GM18508 (cell line): ENCODE data around the gene PRPF19.
"Not testable (repeated sequence)": the region's sequence is repeated elsewhere in the genome, so short reads cannot be mapped to it uniquely, and the experiment has no call there.

Source experiments
- ATAC-seq: cut with Tn5 transposase; IDR thresholded peaks from one replicate; pipeline ENCODE4 v1.9.1; 2021; ENCODE audit warnings: moderate number of reproducible peaks; ENCODE audit not compliant: insufficient read depth, unreplicated experiment

PRPF19 gene

DNA sequence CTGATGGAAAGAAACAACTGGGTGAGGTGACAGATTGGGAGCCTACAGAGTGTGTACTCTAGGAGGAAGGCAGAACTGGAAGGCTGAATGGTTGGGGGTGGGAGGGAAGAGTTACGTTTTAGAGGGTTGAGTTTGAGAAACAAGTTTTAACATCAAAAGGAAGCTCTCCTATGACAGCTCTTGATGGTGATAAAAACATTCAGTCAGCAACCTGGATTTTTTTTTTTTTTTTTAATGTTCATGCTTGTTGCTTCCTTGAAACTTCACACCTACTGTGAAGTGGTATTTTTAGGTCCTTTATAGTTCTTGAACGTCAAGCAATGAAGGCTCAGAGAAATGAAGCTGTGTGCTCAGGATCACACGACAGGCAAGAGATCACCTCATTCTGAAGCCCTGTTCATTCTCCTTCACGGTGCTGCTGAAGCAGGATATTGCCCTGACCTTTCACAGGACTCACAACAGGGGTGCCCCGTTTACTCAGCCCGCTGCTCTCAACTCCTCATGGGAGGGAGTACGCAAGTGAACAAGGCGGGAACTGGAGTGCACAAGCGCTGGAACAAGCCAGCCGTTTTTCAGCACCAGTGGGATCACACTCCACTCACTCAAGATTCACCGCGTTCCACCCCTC, 6.0 kb upstream of the PRPF19 start:
- ATAC-seq, result no peak

DNA sequence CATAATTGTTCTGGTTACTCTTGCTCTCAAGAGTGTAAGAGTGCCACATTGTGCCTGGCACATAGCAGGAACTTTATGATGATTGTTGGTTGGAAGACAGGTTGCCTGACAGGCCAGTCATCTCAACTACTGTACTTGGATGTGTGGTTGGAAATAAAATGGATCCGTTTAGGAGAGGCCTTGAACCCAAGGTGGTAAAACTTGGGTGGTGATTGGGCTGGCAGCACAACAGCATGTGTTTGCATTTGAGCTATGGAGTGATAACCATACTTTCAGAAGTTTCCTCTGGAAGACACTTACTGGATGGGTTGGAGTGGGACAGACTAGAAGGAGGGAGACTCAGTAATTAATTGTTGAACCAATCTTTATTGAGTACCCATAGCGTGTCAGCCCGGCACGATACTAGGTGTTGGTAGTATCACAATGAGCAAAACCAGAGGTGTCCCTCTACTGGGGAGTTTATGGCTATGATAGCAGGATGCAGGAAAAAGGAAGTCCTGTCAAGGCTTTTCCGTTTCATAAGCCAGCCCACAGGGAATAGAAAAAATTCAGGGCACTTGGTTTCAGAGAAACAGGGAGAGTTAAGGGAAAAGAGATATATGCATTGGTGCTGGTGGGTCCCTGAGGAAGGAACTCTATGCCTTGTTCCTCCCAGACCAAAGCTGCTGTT, 4.5 kb upstream of the PRPF19 start:
- no peak for ATAC-seq

DNA sequence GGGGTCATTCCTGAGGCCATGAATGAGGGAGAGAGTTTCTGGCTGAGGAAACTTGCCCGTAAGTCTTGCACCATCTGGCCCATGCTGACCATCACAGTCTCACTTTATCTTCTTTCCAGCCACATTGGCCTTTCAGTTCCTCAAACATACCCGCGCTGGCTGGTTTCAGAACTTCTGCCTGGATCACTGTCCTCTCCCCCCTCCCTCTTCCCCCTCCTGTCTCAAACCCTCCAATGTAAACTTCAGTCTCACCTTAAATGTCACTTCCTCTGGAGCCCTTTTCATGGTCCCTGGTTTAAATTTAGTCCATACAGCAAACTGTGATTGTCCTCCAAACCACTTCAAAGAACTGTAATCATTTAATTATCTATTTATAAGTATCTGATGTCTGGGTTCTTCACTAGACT, 3.9 kb upstream of the PRPF19 start:
- ATAC-seq, result peak; percentile 27

DNA sequence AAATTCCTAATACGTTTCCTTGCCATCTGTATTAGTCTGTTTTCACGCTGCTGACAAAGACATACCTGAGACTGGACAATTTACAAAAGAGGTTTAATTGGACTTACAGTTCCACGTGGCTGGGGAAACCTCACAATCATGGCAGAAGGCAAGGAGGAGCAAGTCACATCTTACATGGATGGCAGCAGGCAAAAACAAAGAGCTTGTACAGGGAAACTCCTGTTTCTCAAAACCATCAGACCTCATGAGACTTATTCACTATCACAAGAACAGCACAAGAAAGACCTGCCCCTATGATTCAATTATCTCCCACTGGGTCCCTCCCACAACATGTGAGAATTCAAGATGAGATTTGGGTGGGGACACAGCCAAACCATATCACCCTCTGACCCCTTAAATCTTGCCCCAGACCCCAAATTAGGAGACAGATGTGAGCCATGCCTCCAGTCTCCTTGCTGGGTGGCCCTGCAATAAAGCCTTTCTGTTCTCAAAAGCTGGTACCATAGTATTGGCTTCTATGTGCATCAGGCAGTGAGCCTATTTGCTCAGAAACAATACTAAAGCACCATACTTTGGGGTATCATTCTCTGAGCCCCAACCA, 3.4 kb upstream of the PRPF19 start:
- ATAC-seq, result not testable (repeated sequence)

DNA sequence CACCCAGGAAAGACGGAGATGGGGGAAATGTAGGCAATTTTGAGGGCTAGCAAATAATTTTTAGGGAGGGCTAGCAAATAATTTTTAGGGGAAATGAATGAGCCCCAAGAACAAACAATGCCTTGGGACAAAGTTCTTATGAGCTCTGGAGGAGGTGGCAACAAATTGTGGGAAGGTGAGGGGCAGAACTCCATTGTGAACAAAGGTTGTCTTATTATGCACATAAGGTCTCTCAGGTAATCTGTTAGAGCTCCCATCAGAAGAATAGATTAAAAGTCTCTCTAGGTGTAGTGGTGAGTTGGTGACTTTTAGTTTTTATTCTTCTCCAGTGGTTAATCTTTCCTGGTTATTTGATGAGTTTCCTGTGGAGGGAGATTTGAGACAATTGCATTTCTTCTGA, 2.4 kb upstream of the PRPF19 start:
- no peak for ATAC-seq

DNA sequence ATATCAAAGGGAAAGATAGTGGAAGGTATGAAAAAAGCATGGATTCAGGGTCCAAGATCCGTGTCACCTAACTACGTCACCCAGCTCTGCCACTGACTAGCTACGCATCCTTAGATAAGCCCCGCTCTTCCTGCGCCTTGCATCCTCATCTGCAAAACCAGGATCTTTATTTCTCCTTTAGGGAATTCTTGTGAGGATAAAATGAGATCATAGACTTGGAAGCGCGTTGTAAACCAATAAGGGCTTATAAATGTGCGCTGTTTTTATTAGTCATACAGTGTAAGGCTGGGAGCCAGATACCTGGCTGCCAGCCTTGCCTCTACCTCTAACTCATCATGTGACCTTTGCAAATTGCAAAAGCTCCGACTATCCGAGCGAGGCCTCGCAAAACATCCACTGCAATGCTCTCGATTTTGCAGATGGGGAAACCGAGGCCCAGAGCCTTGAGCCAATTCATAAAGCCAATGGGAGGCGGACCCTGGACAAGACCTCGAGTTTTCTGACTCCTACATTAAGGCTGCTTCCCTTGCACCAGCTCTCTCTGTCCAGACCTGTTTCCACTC, 753 bp downstream of the PRPF19 start:
- ATAC-seq, result no peak

DNA sequence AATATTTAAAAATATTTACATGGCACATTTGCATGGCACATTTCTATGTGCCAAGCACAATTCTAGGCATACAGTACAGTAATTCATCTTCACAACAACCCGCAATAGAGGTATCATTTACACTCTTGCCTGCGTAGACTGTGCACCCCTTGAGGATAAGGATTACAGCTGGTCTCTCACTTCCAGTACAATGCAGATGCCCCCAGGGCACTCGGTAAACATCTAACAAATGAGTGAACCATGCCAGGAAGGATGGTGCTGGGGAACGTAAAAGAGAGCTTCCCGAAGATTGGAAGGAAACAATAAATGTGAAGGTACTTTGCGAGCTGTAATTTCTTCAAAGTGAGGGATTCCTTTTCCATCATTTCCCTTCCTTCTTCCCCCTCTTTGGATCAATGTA, 1.3 kb downstream of the PRPF19 start:
- no peak for ATAC-seq

DNA sequence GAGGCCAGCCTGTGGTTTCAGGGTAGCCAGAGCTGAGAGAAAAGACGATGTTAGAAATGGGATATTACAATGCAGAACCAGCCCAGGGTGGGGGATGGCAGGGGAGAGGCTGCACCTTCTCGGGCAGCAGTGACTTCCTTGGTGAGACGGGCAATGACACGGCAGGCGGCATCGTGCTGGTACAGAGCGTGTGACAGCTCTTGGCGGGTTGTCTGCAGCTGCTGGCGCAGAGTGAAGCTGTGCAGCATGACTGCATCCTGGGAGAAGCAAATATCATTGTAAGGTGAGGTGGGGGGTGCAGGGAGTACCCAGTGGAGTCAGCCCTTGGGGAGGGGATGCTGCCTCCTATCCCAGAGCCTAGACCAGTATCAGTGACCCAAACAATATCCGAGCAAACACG, 3.8 kb downstream of the PRPF19 start:
- ATAC-seq, result no peak

DNA sequence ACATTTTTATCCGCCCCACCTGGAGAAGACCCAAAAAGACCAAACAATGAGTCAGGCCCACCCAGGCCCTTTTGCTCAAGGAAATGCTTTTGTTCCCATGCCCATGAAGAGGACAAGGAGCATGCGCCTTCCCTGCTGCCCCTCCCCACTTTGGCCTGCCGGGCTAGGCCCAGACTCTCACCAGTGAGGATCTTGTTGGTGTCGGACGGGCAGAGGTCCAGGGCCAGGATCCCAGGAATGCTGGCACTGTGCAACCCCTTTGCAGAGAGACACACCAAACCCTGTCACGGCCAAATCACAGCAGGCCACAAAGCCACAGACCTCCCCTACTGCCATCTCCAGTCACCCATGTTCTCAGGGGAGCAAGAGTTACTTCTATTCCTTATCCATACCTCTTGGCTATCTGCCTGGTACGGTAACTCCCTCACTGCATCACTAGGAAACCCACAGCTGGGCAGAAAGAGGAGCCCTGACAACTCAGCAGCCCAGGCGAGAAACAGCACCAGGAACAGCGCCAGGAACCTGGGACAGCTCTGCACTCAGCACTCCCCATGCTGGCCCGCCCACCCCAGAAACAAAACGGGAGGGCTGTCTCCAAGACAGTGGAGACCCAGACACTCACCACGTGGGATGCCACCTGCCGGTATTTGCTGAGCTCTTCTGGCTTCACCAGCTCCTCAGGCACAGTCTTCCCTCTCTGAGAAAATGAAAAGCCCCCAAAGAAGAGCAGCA, 5.5 kb downstream of the PRPF19 start:
- ATAC-seq, result no peak

DNA sequence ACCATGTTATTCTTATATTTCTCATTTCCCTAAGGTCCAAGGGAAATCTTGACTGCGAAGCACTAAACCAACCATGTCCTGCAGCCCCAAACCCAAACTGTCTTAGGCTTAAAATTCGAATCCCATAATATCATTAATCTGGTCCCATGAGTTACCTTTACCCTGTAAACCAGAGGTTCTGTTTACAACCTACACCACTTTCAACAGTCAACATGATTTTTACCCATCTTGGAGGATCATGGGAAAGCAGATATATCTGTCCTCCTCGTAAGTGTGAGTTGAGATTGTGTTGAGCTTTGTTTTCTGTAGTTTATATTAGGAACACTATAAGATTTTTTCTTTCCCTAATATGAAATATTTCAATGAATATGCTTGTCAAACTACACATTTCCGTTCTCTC, 6.4 kb downstream of the PRPF19 start:
- no peak for ATAC-seq

DNA sequence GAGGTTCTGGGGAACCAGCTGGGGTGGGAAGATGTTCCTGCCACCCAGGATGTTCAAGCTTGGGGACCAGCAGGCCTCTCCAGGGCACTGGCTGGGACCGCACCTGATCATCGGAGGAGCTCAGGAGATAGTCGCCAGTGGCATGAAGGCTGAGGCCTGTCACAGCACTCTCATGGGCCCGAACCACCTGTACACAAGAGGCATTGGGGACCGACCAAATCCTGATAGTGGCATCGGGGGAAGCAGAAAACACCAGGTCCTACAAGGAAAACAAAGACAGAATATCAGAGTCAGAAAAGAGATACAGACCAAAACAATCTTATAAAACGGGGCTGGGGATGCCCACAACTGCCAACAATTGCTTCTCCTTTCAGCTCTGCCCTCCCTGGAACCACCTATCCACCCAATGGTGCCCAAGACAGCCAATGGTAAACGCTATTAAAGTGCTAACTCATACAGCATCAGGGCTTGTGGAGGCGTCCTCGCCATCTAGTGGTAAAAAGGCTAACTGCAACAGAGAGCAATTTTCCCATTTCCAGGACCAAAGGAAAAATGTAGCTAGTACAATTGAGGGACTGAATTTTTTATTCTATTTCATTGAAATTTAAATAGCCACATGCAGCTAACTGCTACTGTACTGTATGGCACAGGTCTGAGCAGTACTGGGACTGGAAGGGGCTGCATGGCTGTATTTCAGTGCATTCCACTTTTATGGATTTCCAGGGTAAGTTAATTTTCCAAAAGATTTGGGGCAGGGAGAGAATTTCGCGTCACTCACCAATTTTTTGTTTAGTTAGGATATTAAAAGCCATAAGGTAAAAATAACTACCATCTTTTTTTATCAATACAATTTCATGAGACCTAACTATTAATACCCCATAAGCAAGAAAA, 7.1 kb downstream of the PRPF19 start:
- ATAC-seq, result no peak

DNA sequence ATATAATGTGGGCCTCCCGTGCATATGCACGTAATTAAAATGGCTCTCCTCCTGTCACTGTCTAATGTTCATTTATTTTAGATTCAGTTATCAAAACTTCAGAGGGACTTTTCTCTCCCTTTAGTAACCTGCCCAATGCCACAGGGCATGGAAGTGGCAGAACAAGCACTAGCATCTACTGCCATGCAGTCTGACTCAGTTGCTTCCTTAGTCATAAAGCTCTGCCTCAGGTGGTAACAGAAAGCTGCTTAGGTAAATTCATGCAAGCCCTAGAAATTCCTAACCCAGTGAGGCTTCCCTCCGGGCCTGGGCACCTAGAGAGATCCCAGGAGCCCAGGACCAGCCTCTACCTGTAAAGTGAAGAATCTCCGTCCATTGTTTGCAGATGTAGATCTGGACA, 8.9 kb downstream of the PRPF19 start:
- ATAC-seq, result no peak

DNA sequence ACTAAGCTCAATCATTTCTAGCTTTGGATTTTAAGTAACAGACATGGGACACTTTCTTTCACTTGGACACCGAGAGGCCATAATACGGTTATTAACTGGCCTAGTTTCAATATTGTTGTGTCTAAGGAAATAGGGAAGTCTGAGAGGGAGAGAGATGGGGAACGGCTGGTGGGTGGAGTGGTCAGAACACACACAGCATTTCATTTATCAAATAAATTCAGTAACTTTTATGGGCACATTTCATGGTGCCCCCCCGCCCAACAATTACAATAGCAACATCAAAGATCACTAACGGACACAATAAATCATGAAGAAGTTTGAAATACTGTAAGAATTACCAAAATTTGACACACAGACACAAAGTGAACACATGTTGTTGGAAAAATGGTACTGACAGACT, 10.7 kb downstream of the PRPF19 start:
- ATAC-seq, result no peak

DNA sequence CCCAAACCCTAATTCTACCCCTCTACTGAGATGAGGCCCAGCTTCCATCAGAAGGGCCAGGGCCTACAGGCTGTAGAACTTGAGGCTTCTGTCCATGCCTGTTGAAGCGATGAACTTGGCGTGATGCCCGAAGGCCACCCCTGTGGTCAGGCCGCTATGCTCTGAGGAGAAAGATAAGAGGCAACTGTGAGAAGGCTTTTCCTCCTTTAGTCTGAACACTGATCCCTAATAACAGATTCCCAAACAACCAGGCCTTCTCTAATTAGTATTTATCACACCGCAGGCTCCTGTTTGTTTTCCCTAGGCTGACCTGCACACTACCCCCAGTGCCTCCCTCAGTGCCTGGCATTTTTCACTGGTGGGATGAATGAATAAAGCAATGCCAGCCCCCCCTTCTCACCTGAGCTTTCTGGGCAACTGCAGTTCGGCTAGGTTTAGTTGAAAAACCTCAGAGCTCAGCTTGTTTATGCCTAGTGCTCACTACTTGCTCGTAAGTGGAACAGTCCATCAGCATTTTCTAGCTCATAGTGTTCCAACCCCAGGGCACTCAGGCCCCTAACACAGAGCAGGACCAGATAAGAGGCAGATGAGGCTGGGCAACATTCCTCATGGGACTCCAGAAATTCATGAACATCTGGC, 15.2 kb downstream of the PRPF19 start:
- no peak for ATAC-seq

DNA sequence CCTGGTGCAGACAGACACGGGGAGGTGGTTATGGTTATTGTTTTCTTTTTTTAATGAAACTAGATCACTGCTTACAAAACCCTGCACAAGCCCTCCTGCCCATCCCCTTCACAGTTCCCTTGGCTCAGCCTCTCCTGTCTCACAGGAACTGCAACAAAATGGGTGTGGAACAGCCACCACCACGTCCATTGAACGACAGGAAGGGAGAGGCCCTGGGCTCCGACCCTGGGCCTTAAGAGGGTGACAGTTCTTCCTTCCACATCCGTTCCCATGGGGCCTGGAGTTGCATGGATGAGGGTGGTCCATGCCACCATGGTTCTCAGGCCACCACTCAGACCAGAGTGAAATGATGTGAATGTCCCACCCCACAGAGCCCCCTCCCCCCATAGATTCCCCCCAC, 15.7 kb downstream of the PRPF19 start:
- ATAC-seq, result no peak

DNA sequence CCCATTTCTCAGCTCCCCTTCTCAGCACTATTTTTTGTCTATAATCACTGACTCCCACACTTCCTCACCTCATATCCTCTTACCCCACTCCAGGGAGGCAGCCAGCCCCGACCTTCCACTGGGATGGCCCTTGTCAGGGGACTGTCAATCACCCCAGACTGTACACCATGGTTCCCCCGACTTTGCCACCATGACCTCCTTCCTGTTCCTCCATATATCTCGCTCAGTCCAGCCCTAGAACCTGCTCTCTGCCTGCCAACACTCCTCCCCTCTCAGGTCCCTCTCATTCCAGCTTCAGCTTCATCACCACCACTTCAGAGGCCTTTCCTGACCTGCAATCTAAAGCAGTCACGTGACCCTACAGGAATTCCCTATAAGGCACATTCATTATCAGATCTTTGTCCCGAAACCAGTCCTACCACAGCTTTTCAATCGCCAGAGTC, 16.5 kb downstream of the PRPF19 start:
- ATAC-seq, result no peak

DNA sequence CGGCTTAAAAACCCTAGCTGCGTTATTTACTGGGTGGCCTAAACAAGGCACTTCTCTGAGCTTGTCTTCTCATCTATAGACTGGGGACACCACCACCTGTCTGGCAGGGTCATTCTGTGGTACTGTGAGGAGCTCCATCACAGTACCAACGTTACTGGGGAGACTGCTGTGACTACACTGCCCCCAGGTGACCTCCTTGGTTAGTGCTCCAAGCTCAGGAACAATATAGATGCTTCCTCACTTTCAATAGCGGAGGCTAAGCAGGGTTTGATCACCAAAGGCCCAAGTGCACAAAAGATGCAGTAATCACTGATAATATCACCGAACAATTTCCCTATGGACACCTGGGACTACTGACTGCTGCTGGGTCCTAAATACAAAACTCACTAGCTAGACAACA, 18.8 kb downstream of the PRPF19 start:
- ATAC-seq, result no peak

DNA sequence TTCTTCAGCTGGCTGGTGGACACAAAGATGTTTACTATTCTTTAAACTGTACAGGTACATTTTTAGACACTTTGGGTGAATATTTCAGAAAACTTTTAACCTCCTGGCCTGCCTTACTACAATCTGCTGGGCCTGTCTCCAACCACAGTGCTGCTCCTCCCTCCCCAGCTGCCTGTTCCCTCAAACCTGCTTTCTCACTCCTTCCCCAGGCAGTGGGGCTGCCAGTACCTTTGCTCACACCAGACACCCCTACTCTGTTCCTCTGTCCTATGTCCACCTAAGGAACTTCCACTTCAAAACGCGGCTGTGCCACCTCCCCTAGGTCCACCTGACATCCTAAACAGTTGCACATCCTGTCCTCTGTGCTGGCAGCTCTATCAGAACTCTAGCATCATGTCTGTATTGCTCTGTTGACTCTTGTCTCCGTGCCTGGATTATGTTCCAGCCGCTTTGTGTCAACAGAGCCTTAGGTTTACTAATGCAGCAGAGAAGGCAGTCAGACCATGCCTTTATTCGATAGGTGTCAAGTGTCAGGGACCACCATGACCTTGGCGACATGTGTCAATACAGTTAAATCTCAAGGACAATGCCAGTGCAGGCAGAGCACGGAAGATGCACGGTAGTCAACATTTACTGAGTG, 25.6 kb downstream of the PRPF19 start:
- ATAC-seq, result no peak

DNA sequence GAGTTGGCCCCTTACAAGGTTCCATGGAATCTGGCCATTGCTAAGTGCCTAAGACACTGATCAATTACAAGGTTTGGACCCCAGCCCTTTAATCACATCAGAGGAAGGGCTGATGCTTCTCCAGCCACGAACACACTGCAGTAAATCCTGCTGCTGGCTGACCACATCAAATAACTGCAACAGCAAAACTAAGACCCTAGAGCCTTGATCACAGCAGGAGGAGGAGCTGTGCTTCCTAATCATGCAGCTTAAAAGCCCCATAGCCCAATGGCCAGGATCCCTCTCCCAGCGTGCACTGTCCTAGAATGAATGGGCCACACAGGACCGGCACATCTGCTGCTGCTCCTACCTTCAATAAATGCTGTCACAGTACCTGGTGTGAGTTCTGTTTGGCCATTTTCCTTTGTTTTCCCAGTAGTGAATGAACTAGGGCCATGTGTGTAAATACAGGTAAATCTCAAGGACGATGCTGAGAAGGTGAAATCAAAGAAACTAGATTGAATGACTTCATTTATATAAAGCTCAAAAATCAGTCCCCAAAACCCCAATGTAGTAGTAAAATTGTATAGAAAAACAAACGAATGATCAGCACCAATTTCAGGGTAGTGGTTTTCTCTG, 26.3 kb downstream of the PRPF19 start:
- ATAC-seq, result no peak
